Activated T-cell treated with anti-CD3 and anti-CD28 coated beads, Interleukin-2, amount 50 U/mL, for 72 hours (primary cell): ENCODE data around the gene SPG7. TPM values are rescaled to one million over a fixed set of nuclear protein-coding genes. Genes with fewer than 3 reads are reported as not detected.

Source experiments
- ATAC-seq, 2 donors: fragments of 150-1000 bp; cut with Tn5 transposase; replicated peaks in 1 of 2; 2 replicates each; pipeline ENCODE4 v1.10.0; 2021; ENCODE audit warnings: moderate library complexity in 2 of 2, mild to moderate bottlenecking in 1 of 2
- DNase-seq, 2 donors: peaks; one replicate each; pipeline ENCODE4 v3.0.0; 2021 to 2022; ENCODE audit warnings: mixed read lengths in 1 of 2
- H3K27ac Mint-ChIP-seq: one replicate; pipeline ENCODE4 v1.8.0; 2022; ENCODE audit warnings: mild to moderate bottlenecking, moderate library complexity, mixed read lengths
- H3K27me3 Mint-ChIP-seq: one replicate; pipeline ENCODE4 v1.8.0; 2022; ENCODE audit warnings: low read depth, mixed read lengths
- H3K36me3 Mint-ChIP-seq, 2 donors: one replicate each; pipeline ENCODE4 v1.8.0; 2022; ENCODE audit warnings: mixed read lengths in 2 of 2, mild to moderate bottlenecking in 1 of 2; ENCODE audit not compliant: insufficient read depth in 2 of 2
- H3K4me1 Mint-ChIP-seq: one replicate; pipeline ENCODE4 v1.8.0; 2022; ENCODE audit warnings: low read depth, mixed read lengths
- H3K4me3 Mint-ChIP-seq, 2 donors: one replicate each; pipeline ENCODE4 v1.8.0; 2022; ENCODE audit warnings: mild to moderate bottlenecking in 2 of 2, mixed read lengths in 2 of 2, moderate library complexity in 2 of 2
- H3K9me3 Mint-ChIP-seq, 2 donors: one replicate each; pipeline ENCODE4 v1.8.0; 2022; ENCODE audit warnings: mixed read lengths in 2 of 2
- total RNA-seq, 2 donors: library from RNA; stranded (reverse); gene quantifications; one replicate each; pipeline ENCODE4 v1.2.3, GENCODE V29; 2022

SPG7 gene
- total RNA-seq, 2 donors from 2014 or later, result 67.4 to 82.1 TPM

DNA sequence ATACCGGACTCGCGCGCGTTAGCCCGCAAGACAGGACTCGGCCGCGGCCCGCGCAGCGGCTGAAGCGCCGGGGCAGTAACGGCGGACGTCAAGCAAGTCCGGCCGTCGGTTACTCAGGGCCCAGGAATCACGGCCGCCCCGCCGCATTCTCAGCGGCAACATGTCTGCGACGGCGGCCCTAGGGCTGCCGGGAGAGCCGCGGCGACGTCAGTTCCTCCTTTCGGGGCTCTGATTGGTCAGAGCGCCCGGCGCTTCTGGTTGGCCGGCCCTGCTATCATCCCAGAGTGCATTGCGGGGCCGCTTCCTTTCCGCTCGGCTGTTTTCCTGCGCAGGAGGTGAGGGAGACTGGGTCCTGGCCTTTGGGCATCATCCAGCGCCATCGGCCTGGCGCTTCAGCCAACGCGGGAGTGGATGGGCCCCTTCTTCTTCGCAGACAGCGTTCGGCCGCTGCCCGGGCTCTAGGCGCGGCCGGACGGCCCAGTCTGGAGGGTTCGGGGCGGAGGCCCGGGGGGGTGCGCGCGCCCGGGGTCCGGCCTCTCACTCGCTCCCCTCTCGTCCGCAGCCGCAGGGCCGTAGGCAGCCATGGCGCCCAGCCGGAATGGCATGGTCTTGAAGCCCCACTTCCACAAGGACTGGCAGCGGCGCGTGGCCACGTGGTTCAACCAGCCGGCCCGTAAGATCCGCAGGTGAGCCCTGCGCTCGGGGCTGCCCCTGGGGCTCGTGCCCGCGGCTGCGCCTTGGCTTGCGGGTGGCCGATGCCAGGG, 52.4 kb downstream of the SPG7 start, which contains the start of gene RPL13:
Gene RPL13 (plus strand): TSS at position 305 of the 764 bp plus-strand sequence. CDS start 278 bp downstream, at position 583.
- Mint-ChIP-seq H3K27ac (peak within 1 kb of the TSS; percentile 100), H3K36me3 (peaks cover 15 to 30% of the 10 kb centered on the region in 2 donors), H3K27me3 (no peaks in the 10 kb centered on the region), H3K9me3 (no peaks in the 10 kb centered on the region), H3K4me3 (peak within 1 kb of the TSS; percentile 100), H3K4me1 (peaks cover 58% of the 10 kb centered on the region)
- ATAC-seq (peak; percentile 91 to 92), DNase-seq (peak; percentile 93 to 95)

DNA sequence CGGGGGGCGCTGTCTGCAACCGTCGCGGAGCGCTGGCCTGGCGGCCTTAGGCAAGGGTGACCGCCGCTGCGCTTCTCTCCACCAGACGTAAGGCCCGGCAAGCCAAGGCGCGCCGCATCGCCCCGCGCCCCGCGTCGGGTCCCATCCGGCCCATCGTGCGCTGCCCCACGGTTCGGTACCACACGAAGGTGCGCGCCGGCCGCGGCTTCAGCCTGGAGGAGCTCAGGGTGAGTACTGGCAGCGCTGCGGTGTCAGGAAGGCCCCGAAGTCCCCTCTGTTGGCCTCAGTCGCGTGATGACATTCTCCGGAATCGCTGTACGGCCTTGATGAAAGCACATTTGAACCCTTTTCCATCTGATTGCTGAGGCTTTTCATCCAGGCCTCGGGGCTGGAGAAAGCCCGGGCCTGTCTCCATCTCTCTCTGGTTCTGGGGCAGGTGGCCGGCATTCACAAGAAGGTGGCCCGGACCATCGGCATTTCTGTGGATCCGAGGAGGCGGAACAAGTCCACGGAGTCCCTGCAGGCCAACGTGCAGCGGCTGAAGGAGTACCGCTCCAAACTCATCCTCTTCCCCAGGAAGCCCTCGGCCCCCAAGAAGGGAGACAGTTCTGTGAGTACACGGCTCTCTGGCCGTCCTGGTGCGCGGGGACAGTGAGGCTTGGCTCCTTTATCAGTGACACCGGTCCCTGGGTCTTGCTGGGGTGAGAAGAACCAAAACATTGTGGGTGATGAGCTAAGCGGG, 53.1 kb downstream of the SPG7 start:
- DNase-seq, result no peak
- ATAC-seq, result no peak
- Mint-ChIP-seq H3K27me3 (no peaks in the 10 kb centered on the region), H3K9me3 (no peaks in the 10 kb centered on the region), H3K4me1 (peaks cover 66% of the 10 kb centered on the region), H3K4me3 (peak overlapping the region; percentile 96 to 100), H3K36me3 (peaks cover 15 to 30% of the 10 kb centered on the region in 2 donors), H3K27ac (peak overlapping the region; percentile 97)

DNA sequence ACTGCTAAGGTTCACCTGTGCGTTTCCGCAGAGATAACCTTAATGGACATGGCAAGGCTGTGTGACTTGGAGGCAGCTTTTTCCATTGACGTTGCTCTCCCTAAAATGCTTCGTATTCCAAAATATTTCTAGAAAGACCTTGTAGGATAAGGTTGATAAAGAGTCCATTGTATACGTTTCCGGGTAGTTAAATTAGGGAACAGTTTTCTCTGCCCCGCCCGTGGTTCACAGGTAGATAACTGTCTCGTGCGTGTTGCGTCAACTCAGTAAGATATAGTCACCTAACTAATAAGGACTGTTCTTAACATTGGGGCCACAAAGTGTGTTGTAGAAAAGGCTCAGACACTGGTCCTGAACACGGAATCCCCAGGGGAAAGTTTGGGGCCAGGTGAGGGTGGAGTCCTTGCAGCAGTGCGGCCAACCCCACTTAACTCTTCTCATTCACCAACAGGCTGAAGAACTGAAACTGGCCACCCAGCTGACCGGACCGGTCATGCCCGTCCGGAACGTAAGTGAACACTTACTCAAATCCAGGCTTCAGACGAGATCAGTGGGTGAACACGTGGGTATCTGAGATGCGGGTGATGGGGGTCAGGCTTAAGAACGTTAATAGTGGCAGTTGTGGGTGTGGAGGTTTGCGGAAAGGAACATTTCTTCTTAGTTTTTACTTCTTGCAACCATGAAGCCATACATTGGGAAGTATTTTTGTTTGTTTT, 53.8 kb downstream of the SPG7 start:
- peaks cover 67% of the 10 kb centered on the region for H3K4me1 Mint-ChIP-seq
- ATAC-seq, result no peak
- DNase-seq, result no peak
- peaks cover 15 to 30% of the 10 kb centered on the region in 2 donors for H3K36me3 Mint-ChIP-seq
- H3K27ac Mint-ChIP-seq, result peak overlapping the region; percentile 97
- peak overlapping the region; percentile 96 to 100 for H3K4me3 Mint-ChIP-seq
- H3K9me3 Mint-ChIP-seq, result no peaks in the 10 kb centered on the region
- H3K27me3 Mint-ChIP-seq, result no peaks in the 10 kb centered on the region

DNA sequence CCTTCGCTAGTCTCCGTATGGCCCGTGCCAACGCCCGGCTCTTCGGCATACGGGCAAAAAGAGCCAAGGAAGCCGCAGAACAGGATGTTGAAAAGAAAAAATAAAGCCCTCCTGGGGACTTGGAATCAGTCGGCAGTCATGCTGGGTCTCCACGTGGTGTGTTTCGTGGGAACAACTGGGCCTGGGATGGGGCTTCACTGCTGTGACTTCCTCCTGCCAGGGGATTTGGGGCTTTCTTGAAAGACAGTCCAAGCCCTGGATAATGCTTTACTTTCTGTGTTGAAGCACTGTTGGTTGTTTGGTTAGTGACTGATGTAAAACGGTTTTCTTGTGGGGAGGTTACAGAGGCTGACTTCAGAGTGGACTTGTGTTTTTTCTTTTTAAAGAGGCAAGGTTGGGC, 54.7 kb downstream of the SPG7 start:
- ATAC-seq, result no peak
- no peaks in the 10 kb centered on the region for H3K9me3 Mint-ChIP-seq
- peaks cover 18 to 30% of the 10 kb centered on the region in 2 donors for H3K36me3 Mint-ChIP-seq
- H3K4me1 Mint-ChIP-seq, result peaks cover 59% of the 10 kb centered on the region
- H3K27me3 Mint-ChIP-seq, result no peaks in the 10 kb centered on the region
- H3K4me3 Mint-ChIP-seq, result peak overlapping the region; percentile 96 to 100
- H3K27ac Mint-ChIP-seq, result peak overlapping the region; percentile 97
- no peak for DNase-seq

DNA sequence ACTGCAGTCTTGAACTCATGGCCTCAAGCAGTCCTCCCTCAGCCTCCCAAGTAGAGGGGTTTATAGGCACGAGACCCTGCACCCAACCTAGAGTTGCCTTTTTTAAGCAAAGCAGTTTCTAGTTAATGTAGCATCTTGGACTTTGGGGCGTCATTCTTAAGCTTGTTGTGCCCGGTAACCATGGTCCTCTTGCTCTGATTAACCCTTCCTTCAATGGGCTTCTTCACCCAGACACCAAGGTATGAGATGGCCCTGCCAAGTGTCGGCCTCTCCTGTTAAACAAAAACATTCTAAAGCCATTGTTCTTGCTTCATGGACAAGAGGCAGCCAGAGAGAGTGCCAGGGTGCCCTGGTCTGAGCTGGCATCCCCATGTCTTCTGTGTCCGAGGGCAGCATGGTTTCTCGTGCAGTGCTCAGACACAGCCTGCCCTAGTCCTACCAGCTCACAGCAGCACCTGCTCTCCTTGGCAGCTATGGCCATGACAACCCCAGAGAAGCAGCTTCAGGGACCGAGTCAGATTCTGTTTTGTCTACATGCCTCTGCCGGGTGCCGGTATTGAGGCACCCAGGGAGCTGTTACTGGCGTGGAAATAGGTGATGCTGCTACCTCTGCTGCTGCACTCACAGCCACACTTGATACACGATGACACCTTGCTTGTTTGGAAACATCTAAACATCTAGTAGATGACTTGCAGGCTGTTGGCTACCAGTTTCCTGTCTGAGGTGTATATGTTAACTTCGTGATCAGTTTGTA, 55.6 kb downstream of the SPG7 start:
- Mint-ChIP-seq H3K4me1 (peaks cover 59% of the 10 kb centered on the region), H3K36me3 (peaks cover 18 to 30% of the 10 kb centered on the region in 2 donors), H3K9me3 (no peaks in the 10 kb centered on the region), H3K27ac (peak overlapping the region; percentile 37), H3K27me3 (no peaks in the 10 kb centered on the region), H3K4me3 (peak overlapping the region; percentile 58 to 70)
- no peak for ATAC-seq
- no peak for DNase-seq

DNA sequence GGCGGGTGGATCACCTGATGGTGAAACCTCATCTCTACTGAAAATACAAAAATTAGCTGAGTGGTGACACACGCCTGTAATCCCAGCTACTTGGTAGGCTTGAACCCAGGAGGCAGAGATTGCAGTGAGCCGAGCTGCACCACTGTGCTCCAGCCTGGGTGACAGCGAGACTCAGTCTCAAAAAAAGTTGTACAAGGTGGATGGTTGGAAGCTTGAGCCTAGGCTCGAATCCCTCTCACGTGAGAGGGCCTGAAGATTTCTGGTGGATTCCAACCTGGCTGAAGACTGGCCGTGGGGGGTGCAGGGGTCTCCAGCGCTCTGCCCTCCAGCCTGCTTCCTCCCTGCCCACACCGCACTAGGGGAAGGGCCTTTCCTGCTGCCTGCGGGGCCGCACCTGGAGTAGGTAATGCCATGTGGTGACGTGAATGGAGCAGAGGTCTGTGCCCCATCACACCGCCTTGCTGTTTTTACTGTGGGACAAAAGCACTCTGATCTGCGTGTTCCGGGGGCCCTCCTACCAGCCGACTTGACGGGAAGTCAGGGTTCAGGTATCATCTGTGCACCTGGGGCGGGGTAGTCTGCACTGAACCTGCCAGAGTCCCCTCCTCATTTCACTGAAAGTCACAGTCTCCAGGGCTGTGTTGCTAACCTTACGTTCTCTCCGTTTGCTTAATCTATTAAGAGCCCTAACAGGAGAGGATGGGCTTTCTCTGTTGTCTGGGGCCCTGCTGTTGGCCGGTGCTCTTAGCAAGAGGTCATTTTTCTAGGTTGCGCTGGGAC, 56.5 kb downstream of the SPG7 start:
- peak overlapping the region; percentile 37 for H3K27ac Mint-ChIP-seq
- no peak for ATAC-seq
- H3K36me3 Mint-ChIP-seq, result peaks cover 18 to 30% of the 10 kb centered on the region in 2 donors
- peaks cover 55% of the 10 kb centered on the region for H3K4me1 Mint-ChIP-seq
- no peak for DNase-seq
- H3K4me3 Mint-ChIP-seq, result peak overlapping the region; percentile 58 to 70
- no peaks in the 10 kb centered on the region for H3K27me3 Mint-ChIP-seq
- H3K9me3 Mint-ChIP-seq, result no peaks in the 10 kb centered on the region

DNA sequence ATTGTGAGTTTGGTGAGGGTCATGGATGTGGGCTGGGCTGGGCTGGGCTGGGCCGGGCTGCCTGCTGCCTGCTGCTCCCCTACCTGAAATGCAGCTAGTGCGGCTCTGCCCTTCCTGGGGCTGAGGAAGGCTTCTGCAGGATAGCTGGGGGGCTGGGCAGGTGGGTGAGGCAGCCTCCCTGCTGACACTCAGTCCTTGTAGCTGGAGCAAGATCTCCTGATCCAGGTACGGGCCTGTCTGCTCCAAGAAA, 57.0 kb downstream of the SPG7 start:
- Mint-ChIP-seq H3K27me3 (no peaks in the 10 kb centered on the region), H3K4me3 (peak overlapping the region; percentile 58 to 70), H3K27ac (peak overlapping the region; percentile 35), H3K36me3 (peaks cover 18 to 29% of the 10 kb centered on the region in 2 donors), H3K4me1 (peaks cover 51% of the 10 kb centered on the region), H3K9me3 (no peaks in the 10 kb centered on the region)
- DNase-seq, result no peak
- no peak for ATAC-seq

DNA sequence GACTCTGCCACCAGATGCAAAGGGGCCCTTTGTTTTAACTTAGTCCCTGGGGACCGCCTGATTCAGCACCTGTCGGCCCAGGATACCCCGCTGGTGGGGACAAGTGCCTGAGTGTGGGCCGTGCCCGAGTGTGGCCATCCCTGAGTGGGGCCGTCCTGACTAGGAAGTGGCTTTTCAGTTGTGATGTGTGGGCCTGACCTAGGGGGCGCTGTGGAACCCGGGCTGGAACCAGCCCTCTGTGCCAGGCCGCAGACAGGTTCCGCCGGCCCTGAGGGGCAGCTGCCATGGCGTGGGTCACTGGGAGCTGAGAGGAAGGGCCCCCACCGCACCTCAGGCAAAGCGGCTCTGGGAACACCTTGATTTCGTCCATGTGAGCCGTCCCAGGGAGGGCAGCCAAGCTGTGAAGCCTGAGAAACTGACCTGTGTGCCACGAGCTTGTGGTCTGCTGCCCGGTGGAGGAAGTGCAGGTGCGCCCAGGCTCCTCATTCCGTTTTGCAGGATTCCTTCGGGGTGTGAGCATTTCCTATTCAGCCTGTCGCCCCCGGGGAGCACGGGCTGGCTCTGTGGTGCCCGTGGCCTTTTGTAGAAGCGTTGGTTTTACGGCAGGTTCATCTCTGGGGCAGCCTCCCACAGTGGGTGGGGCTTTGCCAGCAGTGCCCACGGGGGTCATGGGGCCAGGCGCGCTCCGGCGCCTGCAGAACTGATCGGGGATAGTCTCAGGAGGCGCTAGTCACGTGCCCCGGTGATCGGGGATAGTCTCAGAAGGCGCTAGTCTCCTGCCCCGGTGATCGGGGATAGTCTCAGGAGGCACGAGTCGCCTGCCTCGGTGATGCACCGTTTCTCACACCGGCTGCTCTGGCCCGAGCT, 57.5 kb downstream of the SPG7 start:
- H3K4me1 Mint-ChIP-seq, result peaks cover 51% of the 10 kb centered on the region
- no peaks in the 10 kb centered on the region for H3K27me3 Mint-ChIP-seq
- H3K27ac Mint-ChIP-seq, result no peak overlapping the region

DNA sequence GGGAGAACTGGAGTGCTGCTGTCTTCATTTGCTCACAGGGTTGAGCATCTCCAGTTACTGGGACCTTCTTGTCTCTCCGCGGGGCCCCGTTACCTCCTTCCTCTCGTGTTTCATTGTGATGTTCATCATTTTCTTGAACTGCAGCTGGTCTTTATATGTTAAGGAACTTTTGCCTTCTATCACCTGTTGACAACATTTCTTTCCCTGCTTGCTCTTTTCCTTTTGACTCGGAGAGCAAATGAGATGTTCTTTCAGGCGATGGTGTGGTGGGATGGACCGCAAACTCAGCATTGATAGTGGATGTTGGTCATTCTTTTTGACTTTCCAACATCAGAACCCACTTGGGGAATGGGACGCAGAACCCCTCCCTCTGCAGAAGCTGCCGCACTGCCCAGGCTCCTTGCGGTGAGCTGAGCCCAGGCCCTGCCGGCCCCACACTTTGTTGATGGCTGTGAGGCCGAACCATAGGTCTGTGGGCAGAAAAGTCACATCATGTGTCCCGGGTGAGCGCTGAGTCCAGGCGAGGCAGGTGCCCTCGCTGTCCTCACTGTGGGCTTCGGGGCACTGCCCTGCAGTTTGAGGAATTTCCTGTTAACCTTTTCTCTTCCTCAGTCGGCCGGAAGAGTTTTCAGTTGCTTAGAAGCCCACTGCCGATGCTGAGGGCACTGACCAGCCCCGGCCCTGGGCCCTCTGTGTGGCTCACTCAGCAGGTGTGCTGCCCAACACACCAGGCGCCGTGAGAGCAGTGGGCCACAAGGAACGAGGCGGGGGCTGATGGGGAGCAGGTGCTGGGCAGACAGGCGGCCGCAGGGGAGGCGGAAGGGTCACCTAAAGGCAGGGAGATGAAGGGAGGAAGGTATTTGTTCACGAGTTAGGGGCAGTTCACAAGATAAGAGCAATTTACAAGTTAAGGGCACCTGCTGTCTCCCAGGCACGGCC, 59.7 kb downstream of the SPG7 start:
- Mint-ChIP-seq H3K27me3 (peaks cover 4% of the 10 kb centered on the region), H3K27ac (no peak overlapping the region), H3K9me3 (no peaks in the 10 kb centered on the region), H3K36me3 (peaks cover 5 to 11% of the 10 kb centered on the region in 2 donors), H3K4me3 (no peak overlapping the region), H3K4me1 (peaks cover 35% of the 10 kb centered on the region)
- ATAC-seq, result no peak
- no peak for DNase-seq

More for the DNA sequence above, 57.5 kb downstream of the SPG7 start:
- DNase-seq (peak; percentile 60 to 71), ATAC-seq (peak; percentile 34 to 42)
- Mint-ChIP-seq H3K9me3 (no peaks in the 10 kb centered on the region), H3K4me3 (peak overlapping the region; percentile 58 to 70), H3K36me3 (peaks cover 18 to 29% of the 10 kb centered on the region in 2 donors)

DNA sequence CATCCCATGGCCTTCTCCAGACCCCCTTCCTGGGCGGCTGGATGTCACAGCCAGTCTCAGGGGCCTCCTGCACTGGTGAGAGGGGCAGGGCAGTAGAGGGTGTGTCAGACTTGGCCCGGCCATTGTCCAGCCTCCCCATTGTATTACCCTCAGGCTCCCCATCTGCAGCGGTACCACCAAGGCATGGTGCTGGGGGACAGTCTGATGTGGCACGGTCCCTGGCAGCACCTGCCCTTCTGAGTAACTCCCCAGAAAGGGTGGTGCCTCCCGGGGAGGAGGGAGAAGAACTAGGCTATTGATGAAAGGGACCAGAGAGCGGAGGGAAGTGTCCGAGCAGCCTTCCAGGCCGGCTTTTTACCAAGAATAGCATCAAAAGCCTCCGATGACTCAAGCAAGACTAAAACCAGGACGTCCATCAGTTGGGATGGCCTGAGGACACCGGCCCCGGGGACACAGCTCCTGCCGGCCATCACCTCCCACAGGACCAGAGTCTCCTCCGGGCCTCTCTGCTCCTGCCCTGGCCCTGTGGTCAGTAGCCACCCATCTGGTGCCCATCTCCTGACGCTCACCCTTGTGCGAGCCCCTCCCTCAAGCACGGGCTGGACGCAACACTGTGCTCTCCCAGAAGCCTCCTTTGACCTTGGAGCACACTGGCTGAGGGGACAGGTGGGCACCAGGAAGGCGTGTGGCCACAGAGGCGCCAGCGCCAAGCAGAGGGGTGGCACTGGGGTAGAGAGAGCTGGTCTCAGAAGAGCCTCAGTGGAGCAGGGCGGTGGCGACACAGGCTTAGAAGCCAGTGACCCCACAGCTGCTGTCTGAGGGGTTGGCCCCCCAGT, 61.5 kb downstream of the SPG7 start:
- H3K27me3 Mint-ChIP-seq, result peaks cover 8% of the 10 kb centered on the region
- ATAC-seq (peak in 1 of 2 donors; percentile 2), DNase-seq (no peak)
- peaks cover 19% of the 10 kb centered on the region for H3K4me1 Mint-ChIP-seq
- H3K4me3 Mint-ChIP-seq, result no peak overlapping the region
- peaks cover 2 to 3% of the 10 kb centered on the region in 2 donors for H3K36me3 Mint-ChIP-seq
- H3K27ac Mint-ChIP-seq, result no peak overlapping the region
- no peaks in the 10 kb centered on the region for H3K9me3 Mint-ChIP-seq
